Measurements from ENCODE around the gene HSPA1B.
"Not testable (repeated sequence)": the region's sequence is repeated elsewhere in the genome, so short reads cannot be mapped to it uniquely, and the experiment has no call there.

HSPA1B gene

GRCh38 chr6:31817929-31818511, 9.5 kb upstream of the HSPA1B start:
- H3K36me3 ChIP-seq (ENCODE audit: control insufficient read depth, insufficient read depth, low read length); H3K9me3 ChIP-seq (ENCODE audit: control insufficient read depth, insufficient read depth, low read depth, low read length); H3K27ac ChIP-seq (ENCODE audit: low read depth, low read length); H3K9ac ChIP-seq (ENCODE audit: low read length); H3K27me3 ChIP-seq (ENCODE audit: control insufficient read depth, insufficient read depth, low read length): not testable (repeated sequence)
- peak overlapping the region; percentile 54 for H3K4me3 ChIP-seq (ENCODE audit: low read depth, low read length)
- peaks cover 20% of the 10 kb centered on the region for H3K4me1 ChIP-seq (ENCODE audit: control insufficient read depth, insufficient read depth, low read length)

DNA sequence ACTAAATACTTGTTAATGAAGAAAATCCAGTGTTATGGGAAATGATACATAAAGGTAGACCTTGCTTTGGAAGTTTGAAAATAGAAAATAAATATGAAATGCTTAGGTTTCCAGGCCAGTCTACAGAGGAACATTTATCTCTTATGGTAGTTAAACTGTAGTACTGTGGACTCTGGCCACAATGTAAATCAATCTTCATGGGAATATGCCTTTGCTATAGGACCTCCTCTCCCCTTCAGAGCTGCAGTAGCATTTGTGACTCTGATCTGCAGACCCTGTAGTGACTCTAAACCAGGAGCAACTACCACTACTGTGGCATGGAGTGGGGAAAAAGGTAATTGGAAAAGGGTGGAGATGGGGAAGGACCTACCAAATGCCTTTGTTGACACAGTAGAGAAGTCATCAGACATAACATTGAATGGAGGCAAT, 7.7 kb upstream of the HSPA1B start:
- Histone ChIP-seq H3K4me1 (ENCODE audit: control insufficient read depth, insufficient read depth, low read length) (peaks cover 16% of the 10 kb centered on the region), H3K9me3 (ENCODE audit: control insufficient read depth, insufficient read depth, low read depth, low read length) (no peaks in the 10 kb centered on the region), H3K27me3 (ENCODE audit: control insufficient read depth, insufficient read depth, low read length) (no peaks in the 10 kb centered on the region), H3K9ac (ENCODE audit: low read length) (no peak overlapping the region), H3K27ac (ENCODE audit: low read depth, low read length) (no peak overlapping the region), H3K4me3 (ENCODE audit: low read depth, low read length) (no peak overlapping the region), H3K36me3 (ENCODE audit: control insufficient read depth, insufficient read depth, low read length) (no peaks in the 10 kb centered on the region)

- not testable (repeated sequence) for H3K36me3 ChIP-seq (ENCODE audit: control insufficient read depth, insufficient read depth, low read length); H3K9ac ChIP-seq (ENCODE audit: low read length); H3K4me3 ChIP-seq (ENCODE audit: low read depth, low read length); H3K27me3 ChIP-seq (ENCODE audit: control insufficient read depth, insufficient read depth, low read length); H3K27ac ChIP-seq (ENCODE audit: low read depth, low read length); H3K9me3 ChIP-seq (ENCODE audit: control insufficient read depth, insufficient read depth, low read depth, low read length)
- H3K4me1 ChIP-seq (ENCODE audit: control insufficient read depth, insufficient read depth, low read length), result peaks cover 20% of the 10 kb centered on the region
These were observed 7.1 kb upstream of the HSPA1B start for GRCh38 chr6:31820399-31820798.

GRCh38 chr6:31821301-31822035, 6.1 kb upstream of the HSPA1B start:
- peaks cover 29% of the 10 kb centered on the region for H3K4me1 ChIP-seq (ENCODE audit: control insufficient read depth, insufficient read depth, low read length)

DNA sequence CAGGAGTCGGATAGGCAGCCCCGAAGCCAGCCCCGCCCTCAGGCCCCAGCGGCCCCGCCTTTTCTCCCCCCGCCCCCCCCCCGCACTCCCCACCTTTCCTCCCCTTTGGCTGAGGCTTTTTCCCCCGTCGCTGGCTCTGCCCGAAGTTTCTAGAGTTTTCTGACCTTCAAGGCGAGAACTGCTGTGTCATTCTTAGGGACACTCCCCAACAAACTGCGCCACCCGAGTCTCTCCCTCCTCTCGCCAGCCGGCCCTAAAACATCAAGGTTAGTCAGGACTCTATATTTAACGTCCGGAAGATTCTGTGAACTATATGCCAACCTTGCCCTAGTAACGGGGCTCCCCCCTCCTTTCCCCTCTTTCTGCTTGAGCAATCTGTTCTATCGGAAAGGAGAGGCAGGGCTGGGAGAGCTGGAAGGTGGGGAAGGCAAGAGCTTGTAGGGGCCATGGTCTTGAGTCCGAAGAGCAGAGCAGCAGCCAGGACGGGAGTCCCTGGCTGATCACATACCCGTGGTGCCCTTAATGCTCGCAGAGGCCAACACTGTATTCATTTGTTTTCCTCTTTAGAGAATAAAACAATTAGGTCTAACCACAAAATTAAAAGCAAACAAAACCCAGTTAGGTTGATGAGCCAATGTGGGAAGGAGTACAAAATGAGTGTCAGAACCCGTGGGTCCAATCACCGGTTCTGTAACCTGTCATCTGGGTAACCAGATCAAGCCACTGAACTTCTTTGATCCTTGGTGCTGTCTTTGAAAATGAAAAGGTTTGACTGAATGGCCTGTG, 5.3 kb upstream of the HSPA1B start:
- no peaks in the 10 kb centered on the region for H3K27me3 ChIP-seq (ENCODE audit: control insufficient read depth, insufficient read depth, low read length)
- peaks cover 34% of the 10 kb centered on the region for H3K4me1 ChIP-seq (ENCODE audit: control insufficient read depth, insufficient read depth, low read length)
- peak overlapping the region; percentile 78 for H3K27ac ChIP-seq (ENCODE audit: low read depth, low read length)
- H3K4me3 ChIP-seq (ENCODE audit: low read depth, low read length), result peak overlapping the region; percentile 74
- H3K36me3 ChIP-seq (ENCODE audit: control insufficient read depth, insufficient read depth, low read length), result no peaks in the 10 kb centered on the region
- peak overlapping the region; percentile 82 for H3K9ac ChIP-seq (ENCODE audit: low read length)
- no peaks in the 10 kb centered on the region for H3K9me3 ChIP-seq (ENCODE audit: control insufficient read depth, insufficient read depth, low read depth, low read length)

More at GRCh38 chr6:31821301-31822035, 6.1 kb upstream of the HSPA1B start:
- no peaks in the 10 kb centered on the region for H3K27me3 ChIP-seq (ENCODE audit: control insufficient read depth, insufficient read depth, low read length)
- H3K4me3 ChIP-seq (ENCODE audit: low read depth, low read length), result peak overlapping the region; percentile 74
- peak overlapping the region; percentile 49; the same call in 1 of the 2 replicates for H3K27ac ChIP-seq (ENCODE audit: low read depth, low read length)
- H3K9me3 ChIP-seq (ENCODE audit: control insufficient read depth, insufficient read depth, low read depth, low read length), result no peaks in the 10 kb centered on the region
- H3K36me3 ChIP-seq (ENCODE audit: control insufficient read depth, insufficient read depth, low read length), result no peaks in the 10 kb centered on the region
- H3K9ac ChIP-seq (ENCODE audit: low read length), result peak overlapping the region; percentile 75

- not testable (repeated sequence) for H3K9me3 ChIP-seq (ENCODE audit: control insufficient read depth, insufficient read depth, low read depth, low read length); H3K36me3 ChIP-seq (ENCODE audit: control insufficient read depth, insufficient read depth, low read length); H3K27me3 ChIP-seq (ENCODE audit: control insufficient read depth, insufficient read depth, low read length); H3K9ac ChIP-seq (ENCODE audit: low read length); H3K4me3 ChIP-seq (ENCODE audit: low read depth, low read length); H3K27ac ChIP-seq (ENCODE audit: low read depth, low read length)
- H3K4me1 ChIP-seq (ENCODE audit: control insufficient read depth, insufficient read depth, low read length), result peaks cover 27% of the 10 kb centered on the region
These were observed 3.8 kb upstream of the HSPA1B start for GRCh38 chr6:31823592-31824196.

DNA sequence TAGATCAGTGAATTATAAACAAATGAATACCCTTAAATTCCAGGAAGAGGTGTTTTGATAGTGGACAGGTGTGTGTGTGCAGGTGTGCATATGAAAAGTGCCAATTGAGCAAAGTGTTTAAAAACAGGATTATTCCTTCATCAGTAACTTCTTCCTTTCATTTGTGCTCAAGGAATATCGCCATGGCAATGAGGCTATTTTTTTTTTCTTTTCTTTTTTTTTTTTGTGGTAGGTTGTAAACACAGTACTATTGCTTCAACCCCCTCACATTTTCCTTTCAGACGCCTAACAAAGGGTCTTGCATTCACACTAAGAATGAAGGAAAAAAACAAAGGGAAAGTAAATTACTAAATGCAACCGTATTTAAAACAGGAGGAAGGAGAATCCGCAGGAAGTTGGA, 2.0 kb upstream of the HSPA1B start:
- no peak overlapping the region for H3K9ac ChIP-seq (ENCODE audit: low read length)

DNA sequence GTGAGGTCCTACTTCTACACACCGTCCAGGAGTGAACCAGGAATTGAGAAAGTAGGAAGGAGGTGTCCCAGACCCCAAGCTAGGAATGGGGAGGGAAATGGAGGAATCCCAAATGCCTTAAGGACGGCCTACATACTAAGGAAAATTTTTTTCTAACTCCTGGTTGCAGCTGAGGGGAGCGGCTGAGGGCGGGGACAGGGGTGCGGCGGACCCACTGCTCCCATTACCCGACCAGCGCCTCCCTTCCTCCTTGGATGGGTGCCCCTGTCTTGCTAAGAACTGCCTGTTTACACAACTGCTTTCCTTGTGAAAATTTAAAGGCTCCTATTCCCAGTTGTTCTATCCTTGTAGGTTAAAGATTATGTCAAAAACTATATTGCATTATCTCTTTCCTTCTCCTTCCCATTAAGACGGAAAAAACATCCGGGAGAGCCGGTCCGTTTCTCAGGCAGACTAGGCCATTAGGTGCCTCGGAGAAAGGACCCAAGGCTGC, 699 bp upstream of the HSPA1B start:
- Histone ChIP-seq H3K27ac (ENCODE audit: low read depth, low read length) (peak overlapping the region; percentile 55; the same call in 1 of the 2 replicates), H3K4me1 (ENCODE audit: control insufficient read depth, insufficient read depth, low read length) (peaks cover 31% of the 10 kb centered on the region), H3K27me3 (ENCODE audit: control insufficient read depth, insufficient read depth, low read length) (no peaks in the 10 kb centered on the region), H3K4me3 (ENCODE audit: low read depth, low read length) (peak overlapping the region; percentile 63), H3K36me3 (ENCODE audit: control insufficient read depth, insufficient read depth, low read length) (no peaks in the 10 kb centered on the region), H3K9ac (ENCODE audit: low read length) (peak overlapping the region; percentile 71), H3K9me3 (ENCODE audit: control insufficient read depth, insufficient read depth, low read depth, low read length) (no peaks in the 10 kb centered on the region)

More for the DNA sequence above, 2.0 kb upstream of the HSPA1B start:
- H3K27ac ChIP-seq (ENCODE audit: low read depth, low read length), result peak overlapping the region; percentile 29; the same call in 1 of the 2 replicates
- H3K9me3 ChIP-seq (ENCODE audit: control insufficient read depth, insufficient read depth, low read depth, low read length), result no peaks in the 10 kb centered on the region
- no peaks in the 10 kb centered on the region for H3K36me3 ChIP-seq (ENCODE audit: control insufficient read depth, insufficient read depth, low read length)
- H3K4me3 ChIP-seq (ENCODE audit: low read depth, low read length), result no peak overlapping the region
- no peaks in the 10 kb centered on the region for H3K27me3 ChIP-seq (ENCODE audit: control insufficient read depth, insufficient read depth, low read length)
- peaks cover 27% of the 10 kb centered on the region for H3K4me1 ChIP-seq (ENCODE audit: control insufficient read depth, insufficient read depth, low read length)

DNA sequence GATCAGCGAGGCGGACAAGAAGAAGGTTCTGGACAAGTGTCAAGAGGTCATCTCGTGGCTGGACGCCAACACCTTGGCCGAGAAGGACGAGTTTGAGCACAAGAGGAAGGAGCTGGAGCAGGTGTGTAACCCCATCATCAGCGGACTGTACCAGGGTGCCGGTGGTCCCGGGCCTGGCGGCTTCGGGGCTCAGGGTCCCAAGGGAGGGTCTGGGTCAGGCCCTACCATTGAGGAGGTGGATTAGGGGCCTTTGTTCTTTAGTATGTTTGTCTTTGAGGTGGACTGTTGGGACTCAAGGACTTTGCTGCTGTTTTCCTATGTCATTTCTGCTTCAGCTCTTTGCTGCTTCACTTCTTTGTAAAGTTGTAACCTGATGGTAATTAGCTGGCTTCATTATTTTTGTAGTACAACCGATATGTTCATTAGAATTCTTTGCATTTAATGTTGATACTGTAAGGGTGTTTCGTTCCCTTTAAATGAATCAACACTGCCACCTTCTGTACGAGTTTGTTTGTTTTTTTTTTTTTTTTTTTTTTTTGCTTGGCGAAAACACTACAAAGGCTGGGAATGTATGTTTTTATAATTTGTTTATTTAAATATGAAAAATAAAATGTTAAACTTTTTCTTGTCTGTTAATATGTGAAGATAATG, 2.2 kb downstream of the HSPA1B start:
- Histone ChIP-seq H3K9me3 (ENCODE audit: control insufficient read depth, insufficient read depth, low read depth, low read length) (no peaks in the 10 kb centered on the region), H3K9ac (ENCODE audit: low read length) (peak overlapping the region; percentile 51), H3K36me3 (ENCODE audit: control insufficient read depth, insufficient read depth, low read length) (peaks cover under 1% of the 10 kb centered on the region; the same call in 1 of the 2 replicates), H3K4me1 (ENCODE audit: control insufficient read depth, insufficient read depth, low read length) (peaks cover 25% of the 10 kb centered on the region), H3K27me3 (ENCODE audit: control insufficient read depth, insufficient read depth, low read length) (no peaks in the 10 kb centered on the region), H3K4me3 (ENCODE audit: low read depth, low read length) (peak overlapping the region; percentile 70), H3K27ac (ENCODE audit: low read depth, low read length) (no peak overlapping the region)

DNA sequence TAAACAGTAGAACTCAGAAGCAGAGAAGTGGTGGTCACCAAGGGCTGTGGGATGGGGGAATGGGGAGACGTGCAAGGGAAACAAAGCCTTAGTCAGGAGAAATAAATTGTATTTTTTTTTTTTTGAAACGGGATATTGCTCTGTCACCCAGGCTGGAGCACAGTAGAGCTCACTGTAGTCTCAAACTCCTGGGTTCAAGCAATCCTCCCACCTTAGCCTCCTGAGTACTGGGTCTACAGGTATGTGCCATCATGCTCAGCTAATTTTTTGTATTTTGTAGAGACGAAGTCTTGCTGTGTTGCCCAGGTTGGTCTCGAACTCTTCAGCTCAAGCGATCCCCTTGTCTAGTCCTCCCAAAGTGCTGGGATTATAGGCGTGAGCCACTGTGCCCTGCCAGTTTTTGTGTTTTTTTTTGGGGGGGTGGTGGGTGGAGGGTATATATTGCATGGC, 3.4 kb downstream of the HSPA1B start:
- Histone ChIP-seq H3K9ac (ENCODE audit: low read length) (no peak overlapping the region), H3K9me3 (ENCODE audit: control insufficient read depth, insufficient read depth, low read depth, low read length) (no peaks in the 10 kb centered on the region), H3K36me3 (ENCODE audit: control insufficient read depth, insufficient read depth, low read length) (peaks cover 10% of the 10 kb centered on the region), H3K27ac (ENCODE audit: low read depth, low read length) (no peak overlapping the region), H3K4me3 (ENCODE audit: low read depth, low read length) (peak overlapping the region; percentile 70), H3K4me1 (ENCODE audit: control insufficient read depth, insufficient read depth, low read length) (peaks cover 15% of the 10 kb centered on the region), H3K27me3 (ENCODE audit: control insufficient read depth, insufficient read depth, low read length) (no peaks in the 10 kb centered on the region)
